ENCODE data around the gene COL23A1.
"Not testable (repeated sequence)": the region's sequence is repeated elsewhere in the genome, so short reads cannot be mapped to it uniquely, and the experiment has no call there.

Gene COL23A1

DNA sequence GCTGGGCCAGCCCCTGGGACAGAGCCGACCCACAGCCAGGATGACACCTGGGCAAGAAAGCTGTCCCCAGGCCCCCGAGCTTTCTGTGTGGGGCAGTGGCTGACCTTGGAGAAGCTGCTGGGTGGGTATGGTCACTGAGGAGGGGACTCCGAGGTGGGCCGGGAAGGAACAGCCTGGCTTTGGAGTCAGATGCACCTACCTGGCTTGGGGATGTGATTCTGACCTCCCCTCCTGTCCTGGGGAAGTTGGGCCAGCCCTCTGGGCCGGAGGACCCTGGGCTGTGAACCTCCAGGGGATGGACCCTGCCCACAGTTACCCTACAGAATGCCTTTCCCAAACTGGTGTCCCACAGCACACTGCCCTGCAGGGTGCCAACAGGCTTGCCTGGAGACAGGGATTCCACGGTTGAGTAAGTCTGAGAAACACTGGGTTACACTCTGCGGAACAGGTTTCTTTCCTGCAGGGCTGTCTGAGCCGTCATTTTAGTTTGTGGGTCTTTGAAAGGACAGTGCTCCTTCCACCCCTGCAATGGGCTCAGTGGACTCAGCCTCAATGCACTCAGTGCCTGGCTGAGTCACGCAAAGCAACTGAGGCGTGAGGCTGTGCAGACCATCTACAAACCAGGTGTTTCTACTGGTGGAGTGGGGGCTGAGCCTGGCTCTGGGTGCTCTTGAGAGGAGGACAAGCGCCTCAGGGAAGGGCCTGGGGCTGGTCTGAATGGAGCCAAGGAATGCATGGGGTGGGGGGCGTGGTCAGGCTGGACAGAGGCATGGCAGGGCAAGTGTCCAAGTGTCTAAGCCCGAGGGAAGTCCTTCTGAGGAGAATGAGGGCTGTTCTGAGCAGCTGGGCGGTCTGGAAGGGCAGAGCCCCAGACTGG, 316.3 kb downstream of the COL23A1 start:
- DNase-seq: no peak

GRCh38 chr5:178273041-178273440, 317.2 kb downstream of the COL23A1 start:
- no peak for DNase-seq

GRCh38 chr5:178272591-178272990, 317.6 kb downstream of the COL23A1 start:
- no peak for DNase-seq

GRCh38 chr5:178271726-178272479, 318.3 kb downstream of the COL23A1 start:
- DNase-seq: no peak

GRCh38 chr5:178271231-178271630, 319.0 kb downstream of the COL23A1 start:
- DNase-seq: no peak

GRCh38 chr5:178269499-178269898, 320.7 kb downstream of the COL23A1 start:
- no peak for DNase-seq

DNA sequence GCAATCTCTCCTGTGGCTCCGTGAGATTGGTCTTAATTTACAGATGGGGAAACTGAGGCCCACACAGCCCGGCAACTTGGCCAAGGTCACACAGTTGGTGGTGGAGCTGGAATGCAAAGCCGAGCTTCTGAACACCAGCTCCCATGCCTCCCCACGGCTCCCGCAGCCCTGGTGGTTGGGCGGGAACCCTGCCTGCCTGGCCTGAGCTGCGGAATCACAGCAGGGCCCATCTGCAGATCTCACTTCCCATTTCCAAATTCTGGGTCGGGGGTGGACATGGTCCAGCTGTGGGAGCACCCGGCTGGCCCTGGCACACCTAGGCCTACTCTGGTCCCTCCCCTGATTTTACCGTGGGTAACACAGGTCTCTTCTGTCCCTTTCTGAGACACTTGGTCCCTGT, 322.3 kb downstream of the COL23A1 start:
- no peak for DNase-seq

GRCh38 chr5:178267245-178267644, 322.9 kb downstream of the COL23A1 start:
- no peak for DNase-seq

- no peak for DNase-seq
Observed at GRCh38 chr5:178266581-178266980, 323.6 kb downstream of the COL23A1 start.

- no peak for DNase-seq
Observed at GRCh38 chr5:178265746-178266145, 324.4 kb downstream of the COL23A1 start.

DNA sequence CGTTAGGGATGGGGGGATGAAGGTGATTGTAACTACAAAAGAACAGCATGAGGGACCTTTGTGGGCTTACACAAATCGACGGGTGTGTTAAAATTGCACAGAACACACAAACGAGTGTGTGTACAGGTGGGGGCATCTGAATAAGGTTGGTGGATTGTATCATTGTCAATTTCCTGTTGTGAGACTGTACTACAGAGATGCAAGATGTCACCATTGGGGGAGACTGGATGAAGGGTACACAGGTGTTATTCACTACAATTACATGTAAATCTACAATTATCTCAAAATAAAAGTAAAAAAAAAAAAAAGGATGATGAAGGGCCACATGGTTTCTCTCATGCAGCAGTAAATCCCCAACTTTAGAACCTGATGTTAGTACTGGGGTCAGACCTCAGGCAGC, 326.1 kb downstream of the COL23A1 start:
- no peak for DNase-seq

DNA sequence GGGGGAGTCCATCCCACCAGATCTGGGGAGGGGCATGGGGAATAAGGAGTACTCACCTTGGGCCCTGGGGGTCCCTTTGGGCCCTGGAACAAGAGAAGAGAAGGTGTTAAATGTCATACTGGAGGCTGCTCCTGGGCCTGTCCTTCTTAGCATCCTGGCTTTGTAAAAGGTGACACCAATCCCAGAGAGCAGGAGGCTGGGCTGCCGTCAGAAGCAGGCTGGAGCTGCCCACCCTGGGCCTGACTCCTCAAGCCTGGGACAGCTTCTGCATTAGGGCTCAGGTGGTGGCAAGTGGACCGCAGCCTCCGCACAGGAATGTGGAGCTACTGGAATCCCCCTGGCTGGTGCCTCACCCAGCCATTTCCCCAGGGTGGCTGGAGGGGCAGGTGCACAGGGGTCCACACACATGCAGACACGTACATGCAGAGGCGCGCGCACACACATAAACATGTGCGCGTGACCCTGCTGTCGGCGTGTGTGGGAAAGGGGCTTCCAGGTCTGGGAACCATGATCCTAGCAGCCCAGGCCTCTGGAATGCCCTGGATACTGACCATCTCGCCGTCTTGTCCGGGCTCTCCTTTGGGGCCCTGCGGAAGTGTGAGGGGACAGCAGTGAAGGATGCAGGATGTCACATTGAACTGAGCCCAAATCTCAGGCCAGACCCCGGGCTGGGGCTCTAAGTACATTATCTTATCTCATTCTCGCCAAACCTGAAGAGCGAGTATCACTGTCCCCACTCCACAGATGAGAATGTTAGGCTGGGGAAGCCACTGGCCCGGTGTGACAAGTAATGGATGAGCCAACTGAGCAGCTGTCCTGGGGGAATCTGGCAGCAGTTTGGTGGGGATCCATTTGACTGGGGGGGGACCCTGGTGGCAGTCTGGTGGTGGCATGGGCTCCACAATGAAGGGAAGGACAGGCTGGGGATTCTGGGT, 328.3 kb downstream of the COL23A1 start:
- no peak for DNase-seq

DNA sequence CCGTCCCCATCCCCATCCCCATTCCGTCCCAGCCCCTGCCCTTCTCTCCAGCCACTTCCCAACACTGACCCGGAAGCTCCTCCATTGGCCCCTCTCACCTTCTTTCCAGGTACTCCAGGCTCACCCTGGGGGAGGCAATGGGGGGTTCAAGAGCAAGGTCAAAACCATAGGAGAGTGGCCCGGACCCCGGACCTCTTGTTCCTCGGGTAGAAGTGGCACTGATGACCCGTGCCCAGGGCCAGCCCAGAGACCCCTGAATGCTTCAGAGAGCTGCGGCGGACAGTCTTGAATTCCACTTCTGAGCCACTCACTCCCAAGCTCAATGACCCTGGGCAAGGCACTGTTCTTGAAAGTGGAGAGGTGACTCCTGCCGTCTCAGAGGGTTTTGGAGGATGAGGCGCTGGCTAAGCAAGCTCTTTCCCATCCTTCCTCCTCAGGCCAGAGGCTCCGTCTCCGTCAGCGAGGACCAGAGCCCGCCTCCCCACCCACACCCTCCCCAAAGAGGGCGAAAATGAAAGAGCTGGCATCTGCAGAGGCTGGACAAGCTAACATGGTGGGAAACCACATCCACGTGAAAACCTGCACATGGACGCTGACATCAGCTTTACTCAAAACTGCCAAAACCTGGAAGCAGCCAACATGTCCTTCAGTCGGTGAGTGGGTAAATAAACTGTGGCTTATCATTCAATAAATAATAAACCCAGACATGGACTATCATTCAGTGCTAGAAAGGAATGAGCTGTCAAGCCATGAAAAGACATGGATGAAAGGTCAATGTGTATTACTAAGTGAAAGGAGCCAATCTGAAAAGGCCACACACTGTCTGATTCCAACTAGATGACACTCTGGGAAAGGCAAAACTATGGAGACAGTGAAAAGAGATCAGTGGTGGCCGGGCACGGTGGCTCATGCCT, 330.3 kb downstream of the COL23A1 start:
- no peak for DNase-seq

DNA sequence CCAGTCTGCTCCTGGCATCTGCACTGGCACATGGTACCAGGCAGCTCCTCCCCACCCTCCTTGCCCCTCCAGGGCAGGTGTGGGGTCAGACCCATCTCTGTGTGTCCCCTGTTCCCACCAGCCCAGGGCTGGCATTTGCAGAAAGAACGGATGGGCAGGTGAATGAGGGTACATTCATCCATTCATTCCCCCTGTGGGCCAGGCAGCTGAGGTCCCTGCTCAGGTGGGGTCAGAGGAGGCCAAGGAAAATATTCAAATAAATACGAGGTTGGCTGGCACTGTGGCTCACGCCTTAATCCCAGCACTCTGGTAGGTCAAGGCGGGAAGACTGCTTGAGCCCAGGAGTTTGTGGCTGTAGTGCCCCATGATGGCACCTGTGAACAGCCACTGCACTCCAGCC, 332.5 kb downstream of the COL23A1 start:
- DNase-seq: no peak

DNA sequence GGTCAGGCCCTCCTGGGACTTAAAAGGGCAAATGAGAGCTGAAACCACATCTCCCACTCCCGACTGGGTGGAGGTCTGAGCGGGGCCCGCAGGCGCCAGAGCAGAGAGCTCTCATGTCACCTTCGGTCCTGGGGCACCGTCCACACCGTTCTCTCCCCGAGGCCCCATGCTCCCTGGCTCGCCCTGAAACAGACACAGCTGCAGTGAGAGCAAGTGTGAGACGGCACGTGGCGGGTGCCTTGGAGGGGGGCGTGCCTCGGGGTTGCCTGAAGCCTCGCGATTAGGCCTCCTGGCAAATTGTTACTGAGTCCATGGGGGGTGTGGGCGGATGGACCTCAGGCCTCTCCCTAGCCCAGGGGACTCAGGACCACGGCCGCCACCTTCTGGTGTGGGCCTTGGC, 333.4 kb downstream of the COL23A1 start:
- DNase-seq: no peak

DNA sequence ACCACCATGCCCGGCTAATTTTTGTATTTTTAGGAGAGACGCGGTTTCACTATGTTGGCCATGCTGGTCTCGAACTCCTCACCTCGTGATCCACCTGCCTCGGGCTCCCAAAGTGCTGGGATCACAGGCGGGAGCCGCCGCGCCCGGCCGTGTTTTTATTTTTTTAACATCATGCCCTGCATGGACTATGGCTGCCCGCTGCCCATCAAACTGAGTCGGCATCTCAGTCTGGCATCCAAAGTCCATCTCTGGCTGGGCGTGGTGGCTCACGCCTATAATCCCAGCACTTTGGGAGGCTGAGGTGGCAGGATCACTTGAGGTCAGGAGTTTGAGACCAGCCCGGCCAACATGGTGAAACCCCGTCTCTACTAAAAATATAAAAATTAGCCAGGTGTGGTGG, 336.6 kb downstream of the COL23A1 start:
- not testable (repeated sequence) for DNase-seq

DNA sequence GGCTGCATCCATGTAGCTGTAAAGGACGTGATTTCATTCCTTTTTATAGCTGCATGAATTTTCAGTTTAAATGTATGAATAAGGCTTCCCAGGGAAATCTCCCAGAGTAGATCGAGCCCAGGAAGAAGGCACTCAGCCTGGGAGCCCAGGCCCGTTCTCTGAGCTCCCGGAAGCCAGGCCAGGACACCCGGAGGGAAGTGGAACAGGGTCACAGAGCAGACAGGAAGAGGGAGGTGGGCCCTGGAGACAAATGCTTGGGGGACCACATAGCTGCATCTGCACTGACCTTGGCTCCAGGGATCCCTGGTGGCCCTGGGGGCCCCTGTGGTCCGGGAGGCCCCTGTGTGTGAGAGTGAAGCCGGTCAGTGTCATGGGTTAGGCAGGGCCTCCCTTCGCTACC, 337.9 kb downstream of the COL23A1 start:
- DNase-seq: no peak

DNA sequence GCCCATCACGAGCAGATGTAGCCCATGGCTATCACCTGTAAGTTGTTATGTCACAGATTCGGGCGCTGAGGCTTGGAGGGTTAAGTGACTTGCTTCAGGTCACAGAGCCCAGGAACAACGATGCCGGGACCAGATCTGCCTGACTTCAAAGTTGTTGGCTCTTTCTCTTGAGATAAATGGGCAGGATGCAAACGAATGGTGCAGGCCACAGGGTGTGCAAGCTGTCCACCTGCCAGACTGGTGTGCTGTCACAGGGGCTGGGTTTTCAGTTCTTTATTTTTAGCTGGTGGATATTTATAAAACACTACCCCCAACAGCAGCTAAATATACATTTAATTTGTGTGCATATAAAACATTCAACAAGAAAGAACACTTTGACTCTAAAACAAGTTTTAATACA, 339.9 kb downstream of the COL23A1 start:
- DNase-seq: no peak

DNA sequence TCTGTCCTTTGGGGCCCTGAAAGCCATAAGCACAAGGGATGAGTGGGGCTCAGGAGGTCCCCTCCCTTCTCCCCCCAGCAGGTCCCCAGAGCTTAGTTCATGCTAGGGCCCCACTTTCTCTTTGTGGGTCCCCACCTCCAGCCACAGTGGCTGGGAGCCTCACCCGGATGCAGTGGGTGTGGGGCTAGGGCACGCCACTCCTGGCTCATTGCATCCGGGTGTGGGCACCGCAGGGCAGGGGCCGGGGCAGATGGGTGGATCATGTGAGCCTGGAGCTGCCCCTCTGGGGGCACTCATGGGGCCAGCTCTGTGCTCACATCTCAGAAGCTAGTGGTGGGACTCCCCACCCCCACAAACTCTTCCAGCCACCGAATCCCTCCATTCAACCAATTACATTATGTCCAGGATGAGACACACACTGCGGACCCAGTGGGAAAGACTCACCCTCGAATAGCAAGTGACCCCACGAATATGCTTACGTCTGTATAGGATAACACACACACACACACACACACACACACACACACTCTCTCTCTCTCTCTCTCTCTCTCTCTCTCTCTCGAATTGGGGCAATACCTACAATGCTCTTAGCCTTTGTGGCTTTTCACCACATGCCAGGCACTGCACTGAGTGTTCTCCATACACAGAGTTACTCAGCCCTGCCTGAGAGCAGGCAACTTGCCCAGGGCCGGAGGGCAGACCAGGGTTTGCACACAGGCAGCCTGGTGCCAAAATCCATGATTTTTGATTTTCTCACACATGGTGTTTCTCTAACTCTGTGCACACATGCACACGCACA, 340.8 kb downstream of the COL23A1 start:
- DNase-seq: peak in 16 of 51 donors; percentile 10 to 56 (median 20)

DNA sequence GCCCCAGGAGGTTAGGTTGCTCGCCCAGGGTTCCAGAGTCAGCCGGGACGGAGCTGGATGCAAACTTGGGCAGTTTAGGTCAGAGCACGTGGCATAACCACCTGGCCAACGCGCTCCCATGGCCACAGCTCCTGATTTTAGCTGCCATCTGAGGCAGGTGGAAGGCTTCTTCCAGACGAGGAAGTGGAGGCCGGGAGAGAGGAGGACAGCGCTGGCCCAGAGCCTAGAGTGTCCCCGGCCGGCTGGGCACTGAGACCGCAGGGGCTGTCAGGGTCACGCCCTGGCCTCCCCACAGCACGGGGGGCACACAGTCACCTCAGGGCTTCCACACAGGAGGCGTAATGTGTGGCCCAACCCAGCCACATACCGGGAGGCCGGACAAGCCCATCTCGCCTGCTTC, 341.4 kb downstream of the COL23A1 start:
- no peak for DNase-seq
